Retinal pigment epithelial cell (primary cell): ENCODE results near the gene CR1.

Source experiments
- DNase-seq: peaks from one replicate; pipeline ENCODE4 v3.0.0-alpha.2; 2010; ENCODE audit warnings: low read depth
- H3K4me3 ChIP-seq: 2 replicates; pipeline ENCODE4 v1.5.1; 2011; ENCODE audit warnings: mild to moderate bottlenecking, low read length, control low read depth, moderate library complexity
- TF ChIP-seq, protein P1 (sequence below): conservative IDR thresholded peaks from 2 replicates; pipeline ENCODE4 v1.5.1; 2011; ENCODE audit warnings: low read depth, low read length, control low read depth, inconsistent platforms

CR1 gene

GRCh38 chr1:207461649-207462048 is 34.3 kb upstream of the CR1 start:
- no peak for DNase-seq
- TF ChIP-seq, protein P1, sequence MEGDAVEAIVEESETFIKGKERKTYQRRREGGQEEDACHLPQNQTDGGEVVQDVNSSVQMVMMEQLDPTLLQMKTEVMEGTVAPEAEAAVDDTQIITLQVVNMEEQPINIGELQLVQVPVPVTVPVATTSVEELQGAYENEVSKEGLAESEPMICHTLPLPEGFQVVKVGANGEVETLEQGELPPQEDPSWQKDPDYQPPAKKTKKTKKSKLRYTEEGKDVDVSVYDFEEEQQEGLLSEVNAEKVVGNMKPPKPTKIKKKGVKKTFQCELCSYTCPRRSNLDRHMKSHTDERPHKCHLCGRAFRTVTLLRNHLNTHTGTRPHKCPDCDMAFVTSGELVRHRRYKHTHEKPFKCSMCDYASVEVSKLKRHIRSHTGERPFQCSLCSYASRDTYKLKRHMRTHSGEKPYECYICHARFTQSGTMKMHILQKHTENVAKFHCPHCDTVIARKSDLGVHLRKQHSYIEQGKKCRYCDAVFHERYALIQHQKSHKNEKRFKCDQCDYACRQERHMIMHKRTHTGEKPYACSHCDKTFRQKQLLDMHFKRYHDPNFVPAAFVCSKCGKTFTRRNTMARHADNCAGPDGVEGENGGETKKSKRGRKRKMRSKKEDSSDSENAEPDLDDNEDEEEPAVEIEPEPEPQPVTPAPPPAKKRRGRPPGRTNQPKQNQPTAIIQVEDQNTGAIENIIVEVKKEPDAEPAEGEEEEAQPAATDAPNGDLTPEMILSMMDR = no peak

DNA sequence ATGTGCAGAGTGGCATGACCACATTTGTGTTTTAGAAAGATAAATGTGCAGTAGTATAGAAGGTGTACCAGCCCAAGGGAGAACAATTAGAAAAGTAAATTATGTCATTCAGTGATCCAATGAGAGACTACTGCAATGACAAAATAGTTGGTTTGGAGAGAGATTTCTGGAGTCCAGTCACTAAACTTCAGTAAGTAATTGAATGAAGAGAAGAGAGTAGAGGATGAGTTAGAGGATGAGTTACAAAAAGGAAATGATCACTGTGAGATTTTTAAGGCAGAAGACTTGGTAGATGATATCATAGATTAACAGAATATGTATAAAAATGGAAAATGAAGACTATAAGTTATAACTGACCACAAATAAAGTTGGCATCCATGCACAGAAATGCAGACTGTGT is 33.4 kb upstream of the CR1 start:
- TF ChIP-seq, protein P1 = no peak
- DNase-seq = no peak

More at GRCh38 chr1:207461649-207462048, 34.3 kb upstream of the CR1 start:
- no peak overlapping the region for H3K4me3 ChIP-seq

DNA sequence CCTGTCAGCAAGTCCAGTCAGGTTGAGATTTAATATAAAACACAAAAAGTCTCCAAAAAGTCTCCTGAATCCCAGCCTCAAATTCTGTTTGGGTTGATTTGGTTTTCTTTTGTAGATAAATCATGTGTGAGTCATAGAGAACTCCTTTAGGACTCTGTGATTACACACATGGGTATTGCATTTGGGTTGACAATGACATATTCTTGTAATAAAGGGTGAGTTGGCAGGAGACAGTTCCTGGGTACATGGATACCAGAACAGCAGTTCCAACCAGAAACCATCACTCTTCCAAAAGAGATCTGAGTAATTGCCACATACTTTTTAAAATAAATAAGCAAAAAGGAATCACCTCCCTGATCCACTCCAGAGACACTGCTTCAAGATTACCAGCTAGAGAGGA is 32.9 kb upstream of the CR1 start:
- DNase-seq = no peak
- H3K4me3 ChIP-seq = no peak overlapping the region
- TF ChIP-seq, protein P1 = no peak

More for the DNA sequence above, 33.4 kb upstream of the CR1 start:
- H3K4me3 ChIP-seq = no peak overlapping the region

GRCh38 chr1:207463571-207463970 is 32.4 kb upstream of the CR1 start:
- H3K4me3 ChIP-seq = no peak overlapping the region
- TF ChIP-seq, protein P1 = no peak
- no peak for DNase-seq

GRCh38 chr1:207470927-207471326 is 25.0 kb upstream of the CR1 start:
- DNase-seq = no peak
- TF ChIP-seq, protein P1 = no peak

DNA sequence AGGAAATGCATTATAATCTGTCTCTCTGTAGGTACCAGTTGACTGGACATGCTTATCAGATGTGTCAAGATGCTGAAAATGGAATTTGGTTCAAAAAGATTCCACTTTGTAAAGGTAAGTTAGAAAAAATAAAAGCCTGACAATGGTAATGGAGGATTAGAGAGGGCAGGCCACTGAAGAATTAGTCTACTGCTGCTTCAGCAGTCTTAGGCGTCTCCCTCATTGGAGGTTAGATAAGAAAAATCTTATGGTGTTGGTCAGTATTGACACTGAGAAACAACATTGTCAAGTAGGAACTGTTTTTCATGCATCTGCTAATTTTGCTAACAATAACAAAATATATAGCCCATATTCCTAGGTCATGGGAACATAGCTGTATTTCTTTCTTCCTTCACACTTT is 21.7 kb upstream of the CR1 start:
- DNase-seq = no peak
- TF ChIP-seq, protein P1 = no peak
- H3K4me3 ChIP-seq = no peak overlapping the region

More at GRCh38 chr1:207470927-207471326, 25.0 kb upstream of the CR1 start:
- H3K4me3 ChIP-seq = no peak overlapping the region

DNA sequence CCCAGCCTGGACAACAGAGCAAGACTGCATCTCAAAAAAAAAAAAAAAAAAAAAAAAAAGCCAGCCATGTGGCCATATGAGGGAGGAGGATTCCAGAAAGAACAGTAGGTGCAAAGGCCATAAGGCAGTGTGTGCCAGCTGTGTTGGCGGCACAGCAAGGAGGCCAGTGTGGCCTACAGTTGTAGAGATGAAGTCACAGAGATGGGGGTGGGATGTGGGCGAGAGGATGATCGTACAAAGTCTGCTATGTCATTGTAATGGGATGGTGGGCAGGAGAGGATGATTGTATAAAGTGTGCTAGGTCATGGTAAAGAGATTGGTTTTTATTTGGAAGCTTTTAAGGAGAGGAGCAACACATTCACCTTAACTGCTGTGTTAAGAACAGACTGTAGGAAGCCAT is 9.8 kb upstream of the CR1 start:
- DNase-seq = no peak
- H3K4me3 ChIP-seq = no peak overlapping the region
- TF ChIP-seq, protein P1 = no peak
